Caco-2 (cell line): ENCODE data around the gene HOXA7. TPM values are rescaled to one million over a fixed set of nuclear protein-coding genes. Genes with fewer than 3 reads are reported as not detected.

ENCODE experiments used
- BruUV-seq: library from RNA; stranded (reverse); fragments of 400-500 nt; replicated peaks from 2 replicates; lab custom pipeline; 2021; lab: Mats Ljungman, UMichigan
- CTCF ChIA-PET: fragments of 300-600 bp; sonication (Branson Sonifier 250); formaldehyde crosslinking; loops from one replicate; lab custom pipeline; 2022; ENCODE audit warnings: antibody characterized with exemption; lab: Charles Lee
- POLR2A ChIA-PET: fragments of 300-600 bp; sonication (Branson Sonifier 250); formaldehyde crosslinking; loops from one replicate; lab custom pipeline; 2022; ENCODE audit warnings: antibody characterized with exemption; lab: Charles Lee
- DNase-seq, 2 experiments: peaks; one replicate each; pipeline versions ENCODE4 v3.0.0 to v3.0.0-alpha.2; 2020 to 2022
- H3K27me3 ChIP-seq: replicated peaks from 2 replicates; pipeline ENCODE4 v1.6.0; 2011; ENCODE audit warnings: low read length; ENCODE audit not compliant: control insufficient read depth, insufficient read depth
- H3K36me3 ChIP-seq: 2 replicates; pipeline ENCODE4 v1.5.1; 2011; ENCODE audit warnings: low read length; ENCODE audit not compliant: control insufficient read depth, insufficient read depth
- H3K4me1 ChIP-seq: fragments of 250-450 bp; sonication (Bioruptor Pico); 2 replicates; pipeline ENCODE4 v1.5.1; 2020; ENCODE audit warnings: mild to moderate bottlenecking
- H3K4me3 ChIP-seq: 2 replicates; pipeline ENCODE4 v1.5.1; 2011; ENCODE audit warnings: low read depth, mild to moderate bottlenecking, control low read depth, low read length
- H3K9me3 ChIP-seq: fragments of 250-450 bp; sonication (Bioruptor Pico); 2 replicates; pipeline ENCODE4 v1.5.1; 2020; ENCODE audit warnings: mild to moderate bottlenecking, moderate library complexity
- H3K27ac Mint-ChIP-seq: one replicate; pipeline ENCODE4 v1.8.0; 2022; ENCODE audit warnings: mixed read lengths; ENCODE audit not compliant: unreplicated experiment
- H3K27me3 Mint-ChIP-seq: one replicate; pipeline ENCODE4 v1.8.0; 2022; ENCODE audit warnings: mixed read lengths; ENCODE audit not compliant: insufficient read depth, unreplicated experiment
- H3K36me3 Mint-ChIP-seq: one replicate; pipeline ENCODE4 v1.8.0; 2022; ENCODE audit warnings: mild to moderate bottlenecking, mixed read lengths; ENCODE audit not compliant: insufficient read depth, unreplicated experiment
- H3K4me1 Mint-ChIP-seq: one replicate; pipeline ENCODE4 v1.8.0; 2022; ENCODE audit warnings: low read depth, mixed read lengths; ENCODE audit not compliant: unreplicated experiment
- H3K4me3 Mint-ChIP-seq: one replicate; pipeline ENCODE4 v1.8.0; 2022; ENCODE audit warnings: mild to moderate bottlenecking, moderate library complexity, mixed read lengths; ENCODE audit not compliant: unreplicated experiment
- H3K9me3 Mint-ChIP-seq: one replicate; pipeline ENCODE4 v1.8.0; 2022; ENCODE audit warnings: mixed read lengths; ENCODE audit not compliant: unreplicated experiment
- CTCF ChIP-seq, 2 experiments: fragments of 200-600 bp in 1 of 2; IDR thresholded peaks; 1 replicate in 1 of 2; 2 replicates in 1 of 2; pipeline versions ENCODE4 v1.5.1 to v1.8.0; 2011 to 2022; ENCODE audit warnings: antibody characterized with exemption in 1 of 2, control low read depth in 1 of 2, inconsistent platforms in 1 of 2, low read depth in 1 of 2, low read length in 1 of 2, mild to moderate bottlenecking in 1 of 2, moderate library complexity in 1 of 2; ENCODE audit not compliant: insufficient read depth in 1 of 2, severe bottlenecking in 1 of 2, unreplicated experiment in 1 of 2
- intact Hi-C: fragments of 100-400 bp; cut with micrococcal nuclease; formaldehyde crosslinking; loops from one replicate; pipeline ENCODE4 v1.10.0; 2022; ENCODE audit not compliant: unreplicated experiment
- total RNA-seq: library from RNA; stranded (reverse); gene quantifications from 2 replicates; pipeline ENCODE4 v1.2.3, GENCODE V29; 2022

Gene HOXA7
- total RNA-seq, 1 experiment from 2014 or later = 19.9 TPM

DNA sequence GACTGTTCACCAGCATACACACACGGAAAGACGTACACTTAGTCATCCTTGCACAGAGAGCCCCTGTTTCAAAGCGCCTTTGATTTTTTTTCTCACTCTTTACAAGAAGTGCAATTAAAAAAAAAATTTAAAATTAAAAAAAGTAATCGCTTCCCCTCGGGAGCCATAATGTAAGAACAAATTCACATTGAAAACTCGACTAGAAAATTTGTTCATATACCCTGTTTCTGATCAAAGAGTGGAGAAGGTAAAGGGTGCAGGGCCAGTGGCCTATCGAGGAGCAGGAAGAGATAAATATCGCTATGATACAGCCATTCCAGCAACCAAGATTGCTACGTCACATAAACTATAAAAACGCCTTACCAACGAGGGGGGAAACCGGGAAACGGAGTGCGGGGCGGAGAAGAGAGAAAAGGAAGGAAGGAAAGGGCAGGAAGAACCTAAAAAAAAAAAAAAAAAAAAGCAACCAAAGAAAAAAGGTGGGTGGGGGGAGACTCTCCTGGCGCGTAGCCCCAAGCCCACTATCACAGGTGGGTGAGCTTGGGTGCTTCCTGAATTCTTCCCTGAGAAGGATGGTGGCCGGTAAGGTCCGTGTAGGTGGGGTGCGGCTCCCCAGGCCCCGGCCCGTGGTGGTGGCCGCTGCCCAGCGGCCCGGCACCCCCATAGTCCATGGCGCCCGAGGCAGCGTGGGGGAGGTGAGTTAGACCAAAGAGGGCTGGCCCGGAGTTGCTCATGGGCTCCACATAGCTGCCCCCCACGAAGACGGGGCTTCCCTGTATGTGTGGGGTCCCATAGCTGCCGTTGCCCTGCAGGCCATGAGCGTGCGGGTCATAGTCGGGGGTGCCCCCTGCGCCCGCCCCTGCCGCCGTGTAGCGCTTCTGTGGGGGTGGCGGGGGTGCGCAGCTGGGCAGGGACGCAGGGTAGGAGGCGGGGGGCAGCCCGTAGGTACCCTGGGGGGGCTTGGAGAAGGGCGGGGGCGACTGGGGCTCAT lies 48.8 kb downstream of the HOXA7 start:
- DNase-seq = no peak
- Mint-ChIP-seq H3K27me3 (no peaks in the 10 kb centered on the region), H3K4me3 (no peak overlapping the region), H3K36me3 (peaks cover 25% of the 10 kb centered on the region), H3K27ac (no peak overlapping the region), H3K4me1 (peaks cover 6% of the 10 kb centered on the region), H3K9me3 (no peaks in the 10 kb centered on the region)
- H3K36me3 ChIP-seq = no peaks in the 10 kb centered on the region; the same call in 1 of the 2 replicates
- no peaks in the 10 kb centered on the region for H3K27me3 ChIP-seq
- no peak overlapping the region for H3K4me3 ChIP-seq
- H3K9me3 ChIP-seq = no peaks in the 10 kb centered on the region
- BruUV-seq = no TSS peak
- POLR2A ChIA-PET = no interaction called here
- intact Hi-C loops = no loop called here
- peaks cover 27% of the 10 kb centered on the region for H3K4me1 ChIP-seq
- CTCF ChIA-PET = no interaction called here
- TF ChIP-seq CTCF (IDR thresholded peaks at IDR 0.05; ENCODE audit: insufficient read depth in 1 of 2, low read depth in 1 of 2, low read length in 1 of 2, severe bottlenecking in 1 of 2, unreplicated experiment in 1 of 2) = no peak

GRCh38 chr7:27106901-27107240 lies 49.6 kb downstream of the HOXA7 start:
- Mint-ChIP-seq H3K27me3 (no peaks in the 10 kb centered on the region), H3K27ac (no peak overlapping the region), H3K4me1 (peaks cover 6% of the 10 kb centered on the region), H3K36me3 (peaks cover 25% of the 10 kb centered on the region), H3K9me3 (no peaks in the 10 kb centered on the region), H3K4me3 (no peak overlapping the region)
- no peaks in the 10 kb centered on the region; the same call in 1 of the 2 replicates for H3K36me3 ChIP-seq
- TF ChIP-seq CTCF (IDR thresholded peaks at IDR 0.05; ENCODE audit: insufficient read depth in 1 of 2, low read depth in 1 of 2, low read length in 1 of 2, severe bottlenecking in 1 of 2, unreplicated experiment in 1 of 2) = no peak
- ChIA-PET CTCF (no interaction called here), POLR2A (interaction anchor here (0.5 kb wide), 1 partner anchor 10 kb away, joined by 3 read pairs; no protein-coding TSS in a partner anchor)
- no peak overlapping the region for H3K4me3 ChIP-seq
- BruUV-seq = no TSS peak
- intact Hi-C loops = no loop called here
- H3K27me3 ChIP-seq = no peaks in the 10 kb centered on the region
- peaks cover 19% of the 10 kb centered on the region for H3K4me1 ChIP-seq
- DNase-seq = no peak
- no peaks in the 10 kb centered on the region for H3K9me3 ChIP-seq

DNA sequence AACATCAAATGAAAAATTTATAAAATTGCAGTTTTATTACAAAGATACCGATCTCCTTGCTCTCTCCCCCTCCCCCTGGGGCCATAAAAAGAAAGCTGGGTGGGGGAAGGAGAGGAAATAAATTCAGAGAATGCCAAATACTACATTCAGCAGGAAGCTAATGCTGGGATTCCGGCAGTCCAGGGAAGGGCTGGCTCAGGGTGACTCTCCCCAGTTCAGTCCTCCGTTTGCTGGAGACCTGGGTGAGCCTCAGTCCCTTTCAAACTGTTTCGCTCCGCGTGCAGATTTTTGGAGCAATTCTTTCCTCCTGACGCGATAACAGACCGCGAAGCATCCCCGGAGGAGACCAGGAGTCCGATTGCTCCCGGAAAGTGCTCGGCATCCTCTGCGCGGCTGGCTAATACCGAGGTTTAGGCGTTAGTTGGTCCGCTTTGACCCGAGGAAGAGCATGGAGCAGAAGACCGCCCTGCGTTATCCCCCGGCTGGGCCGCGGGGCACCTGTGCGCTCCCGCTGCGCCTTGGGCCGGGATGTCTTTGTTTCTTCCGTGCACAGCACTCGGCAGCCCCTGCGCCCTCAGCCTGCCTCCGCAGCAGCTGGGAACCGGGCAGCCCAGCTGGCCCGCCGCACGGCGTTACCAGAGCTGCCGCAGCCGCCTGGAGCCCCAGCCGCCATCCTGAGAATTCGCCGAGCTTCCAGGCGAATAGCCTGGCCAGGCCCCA lies 50.1 kb downstream of the HOXA7 start:
- peaks cover 1% of the 10 kb centered on the region for H3K4me1 Mint-ChIP-seq
- no peak overlapping the region for H3K27ac Mint-ChIP-seq
- Histone ChIP-seq H3K36me3 (no peaks in the 10 kb centered on the region; the same call in 1 of the 2 replicates), H3K9me3 (no peaks in the 10 kb centered on the region), H3K4me1 (peaks cover 14% of the 10 kb centered on the region), H3K27me3 (no peaks in the 10 kb centered on the region), H3K4me3 (no peak overlapping the region)
- intact Hi-C loops = no loop called here
- no peaks in the 10 kb centered on the region for H3K9me3 Mint-ChIP-seq
- H3K4me3 Mint-ChIP-seq = no peak overlapping the region
- peaks cover 25% of the 10 kb centered on the region for H3K36me3 Mint-ChIP-seq
- ChIA-PET CTCF (no interaction called here), POLR2A (interaction anchor here (0.5 to 0.6 kb wide), 2 partner anchors 10 to 24 kb away, joined by 3 read pairs; partner anchors contain the start of gene HOXA4)
- BruUV-seq = no TSS peak
- no peak for DNase-seq
- no peak for TF ChIP-seq CTCF (IDR thresholded peaks at IDR 0.05; ENCODE audit: insufficient read depth in 1 of 2, low read depth in 1 of 2, low read length in 1 of 2, severe bottlenecking in 1 of 2, unreplicated experiment in 1 of 2)
- H3K27me3 Mint-ChIP-seq = no peaks in the 10 kb centered on the region
